Progenitor cell of endocrine pancreas (in vitro differentiated cells): ENCODE measurements around the gene DNM3. TPM values are rescaled to one million over a fixed set of nuclear protein-coding genes. Genes with fewer than 3 reads are reported as not detected.

Experiments
- DNase-seq: peaks from one replicate; pipeline ENCODE4 v3.0.0; 2021; ENCODE audit warnings: low spot score; ENCODE audit not compliant: unreplicated experiment
- H3K27ac Mint-ChIP-seq: 2 replicates; pipeline ENCODE4 v1.8.0; 2021; ENCODE audit warnings: mild to moderate bottlenecking, moderate library complexity, mixed read lengths
- H3K27me3 Mint-ChIP-seq: 2 replicates; pipeline ENCODE4 v1.8.0; 2021; ENCODE audit warnings: mixed read lengths
- H3K36me3 Mint-ChIP-seq: 2 replicates; pipeline ENCODE4 v1.8.0; 2022; ENCODE audit warnings: mixed read lengths; ENCODE audit not compliant: insufficient read depth
- H3K4me1 Mint-ChIP-seq: 2 replicates; pipeline ENCODE4 v1.8.0; 2021; ENCODE audit warnings: low read depth, mixed read lengths
- H3K4me3 Mint-ChIP-seq: 2 replicates; pipeline ENCODE4 v1.8.0; 2021; ENCODE audit warnings: low read depth, mild to moderate bottlenecking, moderate library complexity, mixed read lengths
- H3K9me3 Mint-ChIP-seq: 2 replicates; pipeline ENCODE4 v1.8.0; 2021; ENCODE audit warnings: low read depth, mixed read lengths
- CTCF ChIP-seq: fragments of 200-600 bp; sonication (generic); IDR thresholded peaks from one replicate; pipeline ENCODE4 v1.5.0; 2021; ENCODE audit warnings: antibody characterized with exemption, mild to moderate bottlenecking; ENCODE audit not compliant: unreplicated experiment
- total RNA-seq: library from RNA; stranded (reverse); gene quantifications from 2 replicates; pipeline ENCODE4 v1.2.1, GENCODE V29; 2021

Gene DNM3
- total RNA-seq, 1 donor from 2014 or later, result 0.48 TPM

- no peak overlapping the region for H3K4me3 Mint-ChIP-seq
- DNase-seq, result no peak
- H3K9me3 Mint-ChIP-seq, result no peaks in the 10 kb centered on the region
- no peak for TF ChIP-seq CTCF
- H3K27me3 Mint-ChIP-seq, result no peaks in the 10 kb centered on the region
- H3K36me3 Mint-ChIP-seq, result no peaks in the 10 kb centered on the region
- no peaks in the 10 kb centered on the region for H3K4me1 Mint-ChIP-seq
- no peak overlapping the region for H3K27ac Mint-ChIP-seq
Measured at GRCh38 chr1:172421974-172422604, 580.8 kb downstream of the DNM3 start.

GRCh38 chr1:172423336-172423735, 582.0 kb downstream of the DNM3 start:
- H3K4me1 Mint-ChIP-seq, result no peaks in the 10 kb centered on the region
- no peak for TF ChIP-seq CTCF
- DNase-seq, result no peak
- no peak overlapping the region for H3K27ac Mint-ChIP-seq
- H3K27me3 Mint-ChIP-seq, result no peaks in the 10 kb centered on the region
- no peaks in the 10 kb centered on the region for H3K9me3 Mint-ChIP-seq
- H3K36me3 Mint-ChIP-seq, result no peaks in the 10 kb centered on the region
- no peak overlapping the region for H3K4me3 Mint-ChIP-seq

- H3K36me3 Mint-ChIP-seq, result no peaks in the 10 kb centered on the region
- no peak for TF ChIP-seq CTCF
- no peaks in the 10 kb centered on the region for H3K9me3 Mint-ChIP-seq
- H3K4me1 Mint-ChIP-seq, result no peaks in the 10 kb centered on the region
- DNase-seq, result no peak
- H3K27me3 Mint-ChIP-seq, result no peaks in the 10 kb centered on the region
- H3K27ac Mint-ChIP-seq, result no peak overlapping the region
- H3K4me3 Mint-ChIP-seq, result no peak overlapping the region
Measured at GRCh38 chr1:172425339-172425738, 584.0 kb downstream of the DNM3 start.

- TF ChIP-seq CTCF, result no peak
- no peak overlapping the region for H3K4me3 Mint-ChIP-seq
- H3K9me3 Mint-ChIP-seq, result no peaks in the 10 kb centered on the region
- no peak for DNase-seq
- no peak overlapping the region for H3K27ac Mint-ChIP-seq
- no peaks in the 10 kb centered on the region for H3K27me3 Mint-ChIP-seq
- H3K4me1 Mint-ChIP-seq, result peaks cover 9% of the 10 kb centered on the region
- no peaks in the 10 kb centered on the region for H3K36me3 Mint-ChIP-seq
Measured at GRCh38 chr1:172427191-172427590, 585.9 kb downstream of the DNM3 start.

- H3K9me3 Mint-ChIP-seq, result peaks cover 5% of the 10 kb centered on the region
Measured at GRCh38 chr1:172429331-172430127, 588.2 kb downstream of the DNM3 start.

More at GRCh38 chr1:172429331-172430127, 588.2 kb downstream of the DNM3 start:
- H3K4me3 Mint-ChIP-seq, result no peak overlapping the region
- TF ChIP-seq CTCF, result peak; percentile 61
- H3K36me3 Mint-ChIP-seq, result peaks cover 2% of the 10 kb centered on the region
- no peak for DNase-seq
- peaks cover 12% of the 10 kb centered on the region for H3K4me1 Mint-ChIP-seq
- H3K27me3 Mint-ChIP-seq, result no peaks in the 10 kb centered on the region
- no peak overlapping the region for H3K27ac Mint-ChIP-seq
